HG02759 (cell line): ENCODE results near the gene DCBLD2.

Experiments
- ATAC-seq: cut with Tn5 transposase; IDR thresholded peaks from one replicate; pipeline ENCODE4 v1.9.1; 2021; ENCODE audit warnings: mild to moderate bottlenecking, moderate library complexity; ENCODE audit not compliant: unreplicated experiment

DCBLD2 gene

DNA sequence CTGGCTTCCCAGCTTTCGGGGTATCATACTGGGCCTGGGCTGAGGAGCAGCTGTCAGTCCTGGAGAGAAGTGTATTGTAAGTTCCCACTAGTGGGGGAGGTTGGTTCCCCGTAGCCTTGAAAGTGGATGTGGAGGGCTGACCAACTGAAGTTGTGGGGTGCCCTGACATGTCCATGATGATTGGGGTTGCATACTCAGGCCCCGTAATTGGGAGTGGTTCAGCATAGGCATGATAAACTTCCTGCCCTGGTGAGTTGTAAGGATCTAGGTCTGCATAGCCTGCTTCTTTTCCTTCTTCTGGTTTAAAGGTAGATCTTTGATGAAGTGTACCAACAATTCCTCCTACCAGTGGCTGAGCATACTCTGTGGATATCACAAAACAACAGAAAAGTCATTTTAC lies 102.0 kb downstream of the DCBLD2 start:
- no peak for ATAC-seq

DNA sequence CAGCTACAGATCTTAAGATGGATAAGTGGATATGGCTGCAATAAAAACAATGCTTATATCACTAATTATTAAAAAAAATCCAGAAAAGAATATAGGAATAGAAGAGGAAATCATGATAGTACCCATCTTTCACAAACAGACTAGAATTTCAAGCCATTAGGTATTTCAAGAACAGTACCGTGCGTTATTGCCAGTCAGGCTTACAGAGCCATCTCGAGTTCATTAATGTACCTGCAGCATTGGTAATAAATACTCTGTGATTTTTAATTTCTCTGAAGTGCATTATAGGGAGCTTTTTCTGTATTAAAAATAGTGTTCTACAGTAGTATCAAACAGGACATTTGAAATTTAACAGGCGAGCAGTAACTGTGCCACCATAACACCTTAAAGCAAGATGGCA lies 102.7 kb downstream of the DCBLD2 start:
- no peak for ATAC-seq

DNA sequence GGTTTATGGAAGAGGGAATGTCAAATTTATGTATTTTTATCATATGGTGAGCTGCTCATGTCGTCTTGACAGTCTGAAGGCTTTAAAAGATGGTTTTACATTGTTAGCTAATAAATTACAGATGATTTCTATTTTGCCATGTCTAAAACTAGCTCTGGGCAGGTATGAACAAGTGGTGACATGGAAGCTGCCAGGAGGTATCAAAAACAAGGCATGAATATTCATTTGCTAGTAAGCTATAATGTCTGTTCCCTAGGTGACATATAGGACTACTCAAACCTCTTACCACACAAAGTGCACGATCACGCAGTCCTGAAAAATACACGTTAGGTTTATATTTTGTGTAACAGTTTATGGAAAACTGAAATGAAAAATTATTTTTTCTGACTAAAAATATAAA lies 103.6 kb downstream of the DCBLD2 start:
- no peak for ATAC-seq

DNA sequence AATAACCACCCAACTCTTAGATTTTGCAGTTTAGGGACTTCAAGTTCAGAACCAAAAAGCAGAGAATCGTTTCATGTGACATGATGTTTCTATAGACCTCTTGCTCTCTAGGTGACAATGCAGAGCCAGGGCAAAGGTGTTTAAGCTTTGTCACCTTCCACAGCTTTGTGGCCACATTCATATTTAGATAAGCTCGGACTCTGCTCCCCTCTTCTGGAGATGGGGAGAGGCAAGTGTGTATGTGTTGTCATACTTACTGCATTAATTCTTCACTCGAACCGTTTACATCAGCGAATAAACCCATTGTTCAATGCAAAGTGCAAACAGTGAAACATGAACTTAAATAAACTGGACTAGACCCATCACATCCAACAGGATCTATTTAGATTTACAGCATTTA lies 105.2 kb downstream of the DCBLD2 start:
- ATAC-seq, result no peak

DNA sequence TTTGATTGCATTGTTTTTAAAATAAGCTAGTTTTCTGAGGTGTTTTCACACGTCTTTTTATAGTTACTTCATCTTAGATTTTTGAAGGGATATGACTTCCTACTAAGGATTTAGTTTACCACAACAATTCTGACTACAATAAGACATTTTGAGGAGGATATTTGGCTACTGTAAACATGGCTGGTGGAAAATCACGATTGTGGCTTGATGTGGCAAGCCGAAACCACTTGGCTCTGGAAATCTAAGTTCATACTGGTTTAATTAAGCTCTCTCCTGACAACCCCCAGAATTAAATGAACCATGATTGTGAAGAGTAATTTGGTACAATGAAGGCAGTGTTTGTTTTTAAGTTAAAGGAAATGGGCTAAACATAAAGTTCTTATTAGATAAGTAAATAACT lies 107.5 kb downstream of the DCBLD2 start:
- ATAC-seq, result no peak

DNA sequence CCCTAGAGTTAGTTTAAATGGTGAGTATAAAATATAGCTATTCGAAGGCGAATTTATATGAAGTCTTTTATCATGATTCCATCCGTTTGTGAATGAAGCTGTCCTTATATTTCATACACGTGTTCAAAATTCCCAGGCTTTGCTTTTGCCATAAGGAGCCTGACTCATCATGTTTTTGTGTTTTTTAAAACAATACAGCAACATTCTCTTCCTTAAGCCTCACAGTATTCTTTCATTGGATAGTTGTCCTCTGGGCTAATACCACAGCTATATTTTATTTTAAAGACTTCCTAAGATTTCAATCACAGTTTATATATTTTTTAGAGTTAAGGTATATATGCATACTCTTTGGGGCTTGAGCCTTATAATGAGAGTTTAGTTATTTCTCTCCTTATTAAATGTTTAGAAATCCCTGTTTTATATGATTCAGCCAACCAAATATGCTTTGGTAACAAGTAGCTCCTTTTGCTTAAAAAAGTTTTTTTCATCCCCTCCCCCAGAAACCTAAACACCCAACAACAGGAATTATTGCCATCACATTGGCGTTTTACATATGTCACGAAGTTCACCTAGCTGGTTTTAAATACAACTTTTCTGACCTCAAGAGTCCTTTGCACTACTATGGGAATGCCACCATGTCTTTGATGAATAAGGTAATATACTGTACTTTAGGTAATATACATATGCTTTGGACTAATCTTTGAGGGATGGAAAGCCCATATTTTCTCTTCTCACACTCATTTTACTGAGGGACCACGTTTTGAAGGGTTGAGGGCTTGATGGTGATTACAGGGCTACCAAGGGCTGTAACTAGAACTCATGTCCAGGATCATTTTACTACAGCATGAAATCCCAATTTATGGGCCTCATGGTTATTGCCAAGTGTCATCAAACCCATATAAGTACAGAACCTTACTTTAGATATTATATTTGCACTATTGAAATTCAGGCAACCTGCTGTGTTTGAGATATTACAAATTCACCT lies 109.9 kb downstream of the DCBLD2 start:
- no peak for ATAC-seq

DNA sequence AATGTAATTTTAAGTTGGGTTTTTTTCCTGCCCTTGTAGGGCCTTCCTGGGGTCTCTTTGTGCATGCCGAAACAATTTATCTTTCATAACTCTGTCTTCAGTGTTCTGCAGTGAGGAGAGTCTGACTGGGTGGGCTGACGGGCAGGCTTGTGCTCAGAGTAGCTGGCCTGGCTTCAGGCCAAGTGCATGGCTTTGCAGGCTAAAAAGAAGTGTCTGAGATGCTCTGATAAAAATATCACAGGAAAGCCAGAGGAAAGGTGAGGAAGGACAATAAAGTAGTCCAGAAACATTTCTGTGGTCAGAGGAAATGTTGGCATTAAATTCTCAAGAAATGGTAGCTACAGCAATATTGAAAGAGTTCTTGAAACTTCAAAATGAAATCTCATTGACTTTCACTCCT lies 112.8 kb downstream of the DCBLD2 start:
- no peak for ATAC-seq

DNA sequence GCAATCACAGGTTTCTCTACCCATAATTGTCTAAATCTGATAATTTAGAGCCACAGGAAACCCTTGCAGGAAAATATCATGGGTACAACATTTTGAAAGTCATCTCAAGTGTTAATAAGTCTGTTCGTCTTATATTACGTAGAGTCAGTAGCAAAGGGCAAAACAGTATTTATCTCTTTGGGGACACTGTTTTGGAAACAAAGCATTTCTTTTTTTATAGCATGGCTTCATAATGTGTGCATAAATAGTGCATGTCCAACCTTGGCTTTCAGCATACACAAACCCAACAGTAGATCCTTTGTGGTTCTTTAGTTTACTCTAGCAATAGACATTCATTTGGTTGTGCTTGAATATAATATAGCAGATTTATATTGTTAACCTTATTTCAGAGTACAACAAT lies 114.3 kb downstream of the DCBLD2 start:
- ATAC-seq, result no peak

DNA sequence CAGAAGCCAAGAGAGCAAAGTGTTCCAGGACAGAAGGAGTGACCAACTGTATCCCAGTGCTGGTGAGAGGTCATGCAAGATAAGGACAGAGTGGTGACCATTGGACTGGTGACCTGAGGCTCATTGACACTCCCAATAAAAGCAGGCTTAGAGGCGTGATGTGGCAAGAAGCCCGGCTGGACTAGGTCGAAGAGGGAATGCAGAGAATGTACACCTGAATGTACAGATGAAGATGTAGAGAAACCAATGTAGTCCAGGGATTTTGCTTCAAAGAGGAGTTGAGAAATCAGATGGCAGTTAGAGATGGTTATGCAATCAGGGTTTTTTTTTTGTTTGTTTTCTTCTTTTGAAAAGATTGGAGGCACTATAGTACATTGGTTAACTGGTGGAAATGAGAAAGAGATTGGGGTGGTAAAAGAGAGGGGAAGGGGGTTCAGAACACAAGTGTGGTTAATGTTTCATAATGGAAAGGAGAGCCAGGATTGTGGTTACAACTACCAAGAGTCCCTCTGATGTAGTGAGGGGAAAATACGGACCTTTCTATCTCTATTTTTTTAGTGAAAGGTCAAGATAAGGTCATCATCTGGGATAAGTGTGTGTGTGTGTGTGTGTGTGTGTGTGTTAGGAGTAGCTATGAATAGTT lies 115.0 kb downstream of the DCBLD2 start:
- no peak for ATAC-seq

DNA sequence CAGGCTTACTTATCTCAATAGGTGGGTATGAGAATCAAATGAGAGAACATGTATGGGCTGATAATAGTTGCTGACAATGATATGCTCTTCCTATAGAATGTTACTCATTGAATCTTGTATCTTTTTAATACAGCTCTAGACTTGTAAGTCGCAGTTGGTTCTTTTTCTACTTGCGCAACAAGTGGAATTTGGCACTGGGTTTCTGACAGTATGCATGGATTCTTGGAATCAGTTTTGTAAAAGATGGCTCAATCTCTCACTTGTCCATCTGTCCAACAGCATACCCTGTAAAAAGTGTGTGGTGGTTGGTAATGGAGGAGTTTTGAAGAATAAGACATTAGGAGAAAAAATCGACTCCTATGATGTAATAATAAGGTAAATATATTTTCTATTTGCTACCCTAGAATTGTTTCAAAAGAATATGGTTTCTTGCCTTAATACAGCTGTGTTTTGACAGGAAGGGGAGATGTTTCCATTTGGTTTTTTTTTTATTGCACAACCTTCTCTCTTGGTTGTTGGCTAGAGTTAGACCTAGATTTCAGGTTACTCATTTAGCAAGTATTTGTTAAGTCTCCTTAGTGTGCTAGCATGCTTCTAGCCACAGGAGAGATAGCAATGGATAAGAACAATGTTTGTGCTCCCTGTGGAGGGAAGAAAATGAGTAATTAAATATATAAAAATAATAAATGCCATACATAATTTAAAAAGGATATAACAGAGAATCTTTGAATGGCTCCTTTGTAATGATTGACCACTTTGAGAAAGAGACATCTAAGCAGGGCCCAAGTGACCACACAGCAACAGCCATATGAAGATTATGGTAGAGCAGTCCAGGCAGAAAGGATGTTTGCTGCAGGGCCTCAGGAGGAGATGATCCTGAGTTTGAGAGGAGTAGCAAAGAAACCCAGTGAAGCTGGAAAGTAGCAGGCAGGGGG lies 116.6 kb downstream of the DCBLD2 start:
- no peak for ATAC-seq

DNA sequence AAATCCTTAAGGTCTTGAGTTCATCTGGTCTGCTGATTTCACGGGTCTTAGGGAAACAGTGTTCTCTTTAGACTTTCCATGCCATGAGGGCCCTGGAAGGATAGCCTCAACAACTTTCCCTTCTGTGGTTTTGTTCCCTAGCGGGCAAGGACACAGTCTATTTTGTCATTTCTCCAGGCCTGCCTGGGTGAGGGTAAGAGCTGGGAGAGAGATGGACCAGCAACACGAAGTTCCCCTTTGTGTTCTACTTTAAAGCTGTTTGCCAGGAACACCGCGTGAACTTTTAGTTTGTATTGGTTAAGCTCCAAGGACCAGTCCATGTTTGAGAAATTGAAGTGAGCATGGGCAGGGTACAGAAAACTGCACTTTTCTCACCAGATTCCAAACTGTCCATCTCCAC lies 117.5 kb downstream of the DCBLD2 start:
- no peak for ATAC-seq

DNA sequence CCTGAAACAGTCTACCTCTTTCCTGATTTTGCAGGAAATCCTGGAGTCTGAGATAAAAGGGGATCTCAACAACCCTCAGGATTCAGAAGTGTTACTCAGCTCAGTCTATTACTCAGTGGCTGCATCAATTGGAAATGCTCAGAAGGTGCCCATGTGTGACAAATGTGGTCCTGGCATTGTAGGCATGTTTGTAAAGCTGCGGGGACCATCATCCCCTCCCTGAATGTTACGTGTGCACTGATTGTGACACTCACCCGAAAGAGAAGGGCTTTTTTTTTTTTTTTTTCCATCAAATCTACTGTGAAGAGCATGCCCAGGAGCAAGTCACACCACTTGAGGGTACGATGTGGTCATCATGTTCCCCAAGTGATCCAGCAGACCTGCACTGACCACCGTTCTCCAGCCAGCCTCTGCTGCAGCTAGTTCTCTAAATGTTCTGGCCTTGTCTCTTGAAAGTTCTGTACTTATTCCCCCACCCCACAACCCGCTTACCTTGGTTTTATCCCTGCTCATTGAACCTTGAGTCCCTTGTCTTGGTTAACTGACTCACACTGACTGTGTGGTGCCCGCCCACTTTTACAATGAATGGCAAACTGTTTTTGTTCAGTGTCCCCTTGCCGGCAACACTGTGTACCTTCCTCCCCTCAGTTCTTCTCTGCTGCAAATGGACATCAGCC lies 118.5 kb downstream of the DCBLD2 start:
- peak; percentile 53 for ATAC-seq

DNA sequence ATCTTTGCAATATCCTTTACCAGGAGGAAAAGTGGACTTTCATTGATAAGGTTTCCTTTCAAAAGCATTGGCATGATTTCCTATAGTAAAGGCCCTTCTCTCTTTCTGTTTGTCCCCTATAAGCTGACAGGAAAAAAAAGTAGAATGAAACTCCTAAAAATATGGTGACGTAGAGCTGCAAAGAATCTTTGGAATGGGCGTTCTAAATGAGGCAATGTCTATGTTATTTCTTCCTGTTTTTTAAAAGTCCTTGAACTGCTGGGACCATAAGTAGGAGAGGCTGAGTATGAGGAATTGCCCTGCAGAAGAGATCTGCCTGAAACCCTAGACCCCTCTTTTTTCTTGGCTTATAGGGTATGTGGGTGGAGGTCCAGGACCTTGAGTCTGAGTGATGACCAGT lies 121.2 kb downstream of the DCBLD2 start:
- ATAC-seq, result no peak

DNA sequence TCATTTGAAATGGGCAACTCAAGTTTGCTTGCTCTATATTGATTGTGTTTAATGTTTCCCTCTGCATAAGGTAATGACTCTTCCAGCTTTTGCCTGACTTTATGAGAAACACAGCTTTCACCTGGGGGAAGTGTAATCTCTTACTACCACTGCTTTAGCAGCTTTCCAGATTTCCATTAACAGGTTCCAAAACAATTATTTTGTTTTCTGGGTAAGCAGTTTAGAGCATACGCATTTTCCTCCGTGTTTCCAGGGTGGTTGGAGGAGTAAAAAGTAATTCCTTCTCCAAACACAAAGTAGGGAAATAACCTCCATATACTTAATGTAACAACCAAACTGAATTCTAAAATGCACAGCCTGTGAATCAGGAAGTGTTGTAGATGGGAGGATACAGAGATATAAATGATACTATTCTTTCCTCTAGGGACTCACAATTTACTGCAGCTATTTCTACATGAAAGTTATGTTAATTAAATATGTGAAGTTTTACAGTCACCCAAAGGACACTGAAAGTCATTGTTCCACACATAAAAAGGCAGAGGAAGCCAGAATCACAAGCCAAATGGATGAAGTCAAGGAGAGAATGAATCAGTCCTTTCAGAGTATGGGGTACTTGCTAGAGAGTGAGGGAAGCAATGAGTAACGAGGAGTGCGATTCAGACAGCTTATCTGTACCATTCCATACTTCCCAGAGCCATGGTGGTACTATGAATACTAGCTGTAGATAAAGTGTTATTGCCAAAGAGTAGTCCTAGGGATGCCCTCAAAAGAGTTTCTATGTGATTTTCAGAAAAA lies 121.8 kb downstream of the DCBLD2 start:
- ATAC-seq, result no peak

DNA sequence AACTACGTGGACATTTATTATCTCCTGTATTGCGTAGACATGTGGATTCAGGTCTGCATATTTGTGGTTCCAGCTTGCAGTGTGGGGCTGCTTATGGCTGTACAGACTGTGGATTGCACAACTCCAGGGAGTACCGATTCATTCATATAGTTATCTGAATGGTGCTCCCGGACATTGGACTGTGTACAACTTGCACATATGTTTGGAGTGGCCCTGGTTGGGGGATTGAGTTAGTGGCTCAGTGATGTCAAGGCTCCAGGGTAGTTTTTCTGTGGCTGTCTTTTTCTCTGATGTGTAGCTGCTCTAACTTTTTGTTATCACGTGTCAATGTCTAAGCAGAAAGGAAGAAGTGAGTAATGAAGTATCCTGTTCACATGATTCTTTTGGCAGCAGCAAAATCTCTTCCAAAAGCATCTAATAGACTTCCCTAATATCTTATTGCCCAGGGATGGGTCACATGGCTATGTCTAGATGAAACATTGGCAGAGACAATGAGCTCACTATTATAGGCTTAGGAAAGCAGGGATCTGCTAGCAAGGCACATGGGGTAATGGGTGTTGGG lies 122.6 kb downstream of the DCBLD2 start:
- ATAC-seq, result no peak

DNA sequence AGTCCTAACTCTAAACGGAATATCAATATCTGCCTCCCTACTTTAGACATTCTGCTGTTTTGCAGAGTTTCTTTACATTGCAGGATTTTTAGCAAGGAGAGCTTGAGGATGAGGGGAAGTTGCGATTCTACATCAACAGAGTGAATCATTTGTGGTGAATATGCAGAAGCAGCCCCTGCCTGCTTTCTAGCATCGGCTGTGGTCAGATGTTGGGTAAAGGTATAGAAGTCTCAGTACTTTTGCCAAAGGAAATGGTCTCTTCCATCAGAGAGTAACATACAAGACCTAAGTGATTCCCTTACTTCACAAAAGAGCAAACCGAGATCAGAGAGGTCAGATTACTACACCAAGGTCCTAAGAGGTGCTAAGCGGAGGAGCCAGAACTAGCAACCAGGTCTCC lies 123.1 kb downstream of the DCBLD2 start:
- ATAC-seq, result no peak

DNA sequence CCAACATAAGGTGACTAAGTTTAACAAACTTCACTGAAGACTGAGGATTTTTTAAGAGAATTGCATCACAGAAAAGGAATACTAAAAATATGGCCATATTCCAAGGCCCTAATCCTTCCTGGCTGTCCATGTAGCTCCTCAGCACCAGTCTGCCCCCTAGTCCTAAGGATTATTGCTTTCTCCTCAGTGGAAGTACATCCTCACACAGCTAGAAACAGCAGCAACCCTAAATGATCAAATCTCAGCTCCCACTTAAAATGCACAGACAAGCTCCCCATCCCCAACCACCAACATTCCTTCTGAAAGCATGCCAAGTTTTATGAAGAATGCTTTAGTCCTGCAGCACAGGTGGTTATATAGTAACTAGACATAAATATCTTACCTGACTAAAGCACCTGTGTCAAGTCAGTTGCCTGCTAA lies 123.7 kb downstream of the DCBLD2 start:
- no peak for ATAC-seq

DNA sequence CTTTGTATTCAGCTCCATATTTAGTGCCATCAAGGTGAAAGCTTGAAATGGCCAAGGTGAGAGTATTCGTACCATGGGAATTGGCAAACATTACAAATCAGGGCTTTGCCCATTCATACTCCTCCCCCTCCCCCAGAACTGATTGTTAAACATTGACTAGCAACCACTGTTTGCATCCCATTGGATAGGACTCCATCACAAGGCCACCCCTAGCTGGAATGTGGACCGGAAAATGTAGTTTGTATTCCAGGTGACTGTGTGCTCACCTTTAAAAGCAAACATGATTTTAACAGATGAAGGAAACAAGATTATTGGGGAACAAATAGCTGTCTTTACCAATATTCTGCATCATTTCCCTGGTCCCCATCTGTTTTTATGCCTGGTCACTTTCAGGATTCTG lies 124.2 kb downstream of the DCBLD2 start:
- ATAC-seq, result no peak

DNA sequence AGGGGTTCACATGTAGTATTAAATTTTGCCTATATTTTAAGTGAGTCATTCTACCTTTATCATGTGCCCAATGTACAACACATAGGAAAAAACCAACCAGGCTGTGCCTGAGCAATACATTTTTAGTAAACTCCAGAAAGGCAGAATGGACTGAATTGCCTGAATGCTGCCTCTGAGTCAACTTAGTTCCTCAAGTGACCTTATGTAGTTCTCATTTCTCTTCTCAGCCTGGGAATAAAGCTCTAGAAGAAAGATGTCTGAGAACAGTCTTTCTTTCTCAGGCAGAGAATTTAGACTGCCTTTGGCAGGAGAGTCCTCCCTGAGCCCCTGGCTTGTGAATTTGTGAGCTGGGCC lies 125.4 kb downstream of the DCBLD2 start:
- ATAC-seq, result no peak
